ENCODE measurements around the gene KCNH2.

DNA sequence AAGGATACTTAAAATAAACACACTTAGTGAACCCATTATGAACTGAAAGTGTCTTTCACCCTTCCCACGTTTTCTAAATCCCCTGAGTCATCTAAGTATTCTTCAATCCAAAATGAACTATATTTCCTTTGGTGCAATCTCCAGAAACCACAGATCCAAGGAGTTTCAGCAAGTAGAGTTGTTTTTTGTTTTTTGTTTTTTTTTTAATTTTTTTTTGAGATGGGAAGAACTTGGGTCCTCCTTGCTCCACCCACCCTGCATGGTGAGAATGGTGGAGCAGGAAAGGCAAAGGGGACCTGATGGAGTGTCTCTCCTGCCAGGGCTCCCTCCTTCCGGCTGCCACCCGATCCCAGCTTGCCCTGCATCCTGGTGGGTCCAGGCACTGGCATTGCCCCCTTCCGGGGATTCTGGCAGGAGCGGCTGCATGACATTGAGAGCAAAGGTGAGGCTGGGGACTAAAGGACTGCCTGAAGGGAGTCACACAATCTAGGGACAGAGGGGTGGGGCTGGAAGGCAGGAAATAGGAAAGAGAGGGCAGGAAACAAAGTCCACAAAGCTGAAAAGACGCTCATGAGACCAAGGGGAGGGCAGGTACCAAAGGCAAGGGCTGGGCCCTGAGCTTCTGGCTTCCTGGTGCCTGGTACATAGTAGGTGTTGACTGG lies 34.0 kb upstream of the KCNH2 start:
- no peak for TF ChIP-seq ZNF384 (IDR thresholded peaks at IDR 0.05)
- no peak for TF ChIP-seq FOXA1 (IDR thresholded peaks at IDR 0.05)
- TF ChIP-seq FOXM1 (IDR thresholded peaks at IDR 0.05; ENCODE audit: borderline replicate concordance): no peak
- TF ChIP-seq HDGF (IDR thresholded peaks at IDR 0.05; ENCODE audit: borderline replicate concordance): no peak
- TF ChIP-seq ELF4 (IDR thresholded peaks at IDR 0.05): no peak

Measured in HEK293T (cell line).